ENCODE results near the gene RCE1. TPM values are rescaled to one million over a fixed set of nuclear protein-coding genes. Genes with fewer than 3 reads are reported as not detected.

RCE1 gene
- total RNA-seq, 2 donors from 2014 or later: 25.5 to 28.3 TPM

Other genes with a start within 250 kb of the RCE1 start
- 10 to 100 TPM; 45.3 to 48.9 TPM for gene RBM14, start 226.8 kb upstream of the RCE1 start, total RNA-seq
- 10 to 100 TPM; 90.7 to 92.9 TPM for gene RBM4, start 204.7 kb upstream of the RCE1 start, total RNA-seq
- gene RBM4B, start 165.6 kb upstream of the RCE1 start, total RNA-seq: 10 to 100 TPM; 14.7 to 17.6 TPM
- gene SPTBN2, start 114.2 kb upstream of the RCE1 start, total RNA-seq: 1 to 10 TPM; 3.9 to 7.3 TPM
- 10 to 100 TPM; 32.7 to 46.3 TPM for gene LRFN4, start 13.6 kb downstream of the RCE1 start, total RNA-seq
- 10 to 100 TPM; 47.2 to 65.2 TPM for gene PC, start 114.9 kb downstream of the RCE1 start, total RNA-seq
- gene C11orf86, start 131.9 kb downstream of the RCE1 start, total RNA-seq: 10 to 100 TPM; 24.5 to 82.9 TPM
- under 1 TPM; 0.43 to 0.47 TPM for gene SYT12, start 179.7 kb downstream of the RCE1 start, total RNA-seq
- 1 to 10 TPM; 9.7 to 10.0 TPM for gene RHOD, start 213.4 kb downstream of the RCE1 start, total RNA-seq

All from left colon (tissue), 2 donors.